Memory B cell (primary cell): ENCODE measurements around the gene ACVR1.
"Not testable (repeated sequence)": the region's sequence is repeated elsewhere in the genome, so short reads cannot be mapped to it uniquely, and the experiment has no call there.

Experiments
- ATAC-seq: fragments of 150-1000 bp; cut with Tn5 transposase; 2 replicates; pipeline ENCODE4 v1.10.0; 2021; ENCODE audit warnings: low read depth, mild to moderate bottlenecking, moderate library complexity
- DNase-seq, 2 donors: peaks; one replicate each; pipeline ENCODE4 v3.0.0; 2022; ENCODE audit warnings: low spot score in 2 of 2
- H3K27ac Mint-ChIP-seq: one replicate; pipeline ENCODE4 v1.8.0; 2022; ENCODE audit warnings: mild to moderate bottlenecking, moderate library complexity, mixed read lengths
- H3K27me3 Mint-ChIP-seq: one replicate; pipeline ENCODE4 v1.8.0; 2022; ENCODE audit warnings: mixed read lengths
- H3K36me3 Mint-ChIP-seq: one replicate; pipeline ENCODE4 v1.8.0; 2022; ENCODE audit warnings: mild to moderate bottlenecking, mixed read lengths
- H3K4me1 Mint-ChIP-seq: one replicate; pipeline ENCODE4 v1.8.0; 2022; ENCODE audit warnings: mixed read lengths
- H3K4me3 Mint-ChIP-seq: one replicate; pipeline ENCODE4 v1.8.0; 2022; ENCODE audit warnings: mild to moderate bottlenecking, moderate library complexity, mixed read lengths
- H3K9me3 Mint-ChIP-seq: one replicate; pipeline ENCODE4 v1.8.0; 2022; ENCODE audit warnings: mixed read lengths

The ACVR1 gene

GRCh38 chr2:157780211-157780610 is 95.9 kb downstream of the ACVR1 start:
- Mint-ChIP-seq H3K36me3 (peaks cover 9% of the 10 kb centered on the region), H3K27me3 (no peaks in the 10 kb centered on the region), H3K4me3 (no peak overlapping the region), H3K4me1 (no peaks in the 10 kb centered on the region), H3K27ac (no peak overlapping the region), H3K9me3 (no peaks in the 10 kb centered on the region)
- no peak for ATAC-seq
- DNase-seq = no peak

- DNase-seq (no peak), ATAC-seq (no peak)
- Mint-ChIP-seq H3K27me3 (no peaks in the 10 kb centered on the region), H3K4me1 (no peaks in the 10 kb centered on the region), H3K9me3 (no peaks in the 10 kb centered on the region), H3K4me3 (no peak overlapping the region), H3K36me3 (peaks cover 9% of the 10 kb centered on the region), H3K27ac (no peak overlapping the region)
Observed at GRCh38 chr2:157779794-157780193, 96.3 kb downstream of the ACVR1 start.

GRCh38 chr2:157777427-157777826 is 98.7 kb downstream of the ACVR1 start:
- DNase-seq (peak in 1 of 2 donors; percentile 9), ATAC-seq (no peak)
- H3K27ac Mint-ChIP-seq = no peak overlapping the region
- peaks cover 16% of the 10 kb centered on the region for H3K36me3 Mint-ChIP-seq
- no peaks in the 10 kb centered on the region for H3K9me3 Mint-ChIP-seq
- no peaks in the 10 kb centered on the region for H3K4me1 Mint-ChIP-seq
- H3K4me3 Mint-ChIP-seq = no peak overlapping the region
- no peaks in the 10 kb centered on the region for H3K27me3 Mint-ChIP-seq

- DNase-seq (no peak), ATAC-seq (no peak)
- Mint-ChIP-seq H3K27ac (no peak overlapping the region), H3K9me3 (no peaks in the 10 kb centered on the region), H3K4me1 (no peaks in the 10 kb centered on the region), H3K36me3 (peaks cover 27% of the 10 kb centered on the region), H3K27me3 (no peaks in the 10 kb centered on the region), H3K4me3 (no peak overlapping the region)
Observed at GRCh38 chr2:157771234-157771633, 104.9 kb downstream of the ACVR1 start.

GRCh38 chr2:157769856-157770255 is 106.3 kb downstream of the ACVR1 start:
- DNase-seq (no peak), ATAC-seq (no peak)
- Mint-ChIP-seq H3K4me3 (no peak overlapping the region), H3K4me1 (no peaks in the 10 kb centered on the region), H3K9me3 (no peaks in the 10 kb centered on the region), H3K27ac (no peak overlapping the region), H3K27me3 (no peaks in the 10 kb centered on the region), H3K36me3 (peaks cover 31% of the 10 kb centered on the region)

GRCh38 chr2:157764386-157764785 is 111.7 kb downstream of the ACVR1 start:
- no peaks in the 10 kb centered on the region for H3K9me3 Mint-ChIP-seq
- H3K4me1 Mint-ChIP-seq = peaks cover 2% of the 10 kb centered on the region
- no peak overlapping the region for H3K4me3 Mint-ChIP-seq
- ATAC-seq = no peak
- no peak overlapping the region for H3K27ac Mint-ChIP-seq
- no peak for DNase-seq
- peaks cover 27% of the 10 kb centered on the region for H3K36me3 Mint-ChIP-seq
- H3K27me3 Mint-ChIP-seq = no peaks in the 10 kb centered on the region

GRCh38 chr2:157761520-157761919 is 114.6 kb downstream of the ACVR1 start:
- ATAC-seq (no peak), DNase-seq (no peak)
- Mint-ChIP-seq H3K27me3 (no peaks in the 10 kb centered on the region), H3K36me3 (peaks cover 34% of the 10 kb centered on the region), H3K9me3 (peaks cover 5% of the 10 kb centered on the region), H3K4me1 (peaks cover 2% of the 10 kb centered on the region), H3K4me3 (no peak overlapping the region), H3K27ac (no peak overlapping the region)

- Mint-ChIP-seq H3K36me3 (peaks cover 38% of the 10 kb centered on the region), H3K4me1 (peaks cover 2% of the 10 kb centered on the region)
- DNase-seq = no peak
Observed at GRCh38 chr2:157760949-157761348, 115.2 kb downstream of the ACVR1 start.

GRCh38 chr2:157759855-157760254 is 116.3 kb downstream of the ACVR1 start:
- Mint-ChIP-seq H3K27ac (no peak overlapping the region), H3K9me3 (peaks cover 10% of the 10 kb centered on the region), H3K36me3 (peaks cover 43% of the 10 kb centered on the region), H3K4me3 (no peak overlapping the region), H3K4me1 (peaks cover 2% of the 10 kb centered on the region), H3K27me3 (no peaks in the 10 kb centered on the region)
- no peak for DNase-seq
- ATAC-seq = no peak

More at GRCh38 chr2:157760949-157761348, 115.2 kb downstream of the ACVR1 start:
- no peak overlapping the region for H3K27ac Mint-ChIP-seq
- ATAC-seq = no peak
- peaks cover 9% of the 10 kb centered on the region for H3K9me3 Mint-ChIP-seq
- H3K27me3 Mint-ChIP-seq = no peaks in the 10 kb centered on the region
- H3K4me3 Mint-ChIP-seq = no peak overlapping the region

GRCh38 chr2:157758586-157758985 is 117.5 kb downstream of the ACVR1 start:
- Mint-ChIP-seq H3K4me1 (peaks cover 2% of the 10 kb centered on the region), H3K9me3 (peaks cover 10% of the 10 kb centered on the region), H3K36me3 (peaks cover 49% of the 10 kb centered on the region), H3K27me3 (no peaks in the 10 kb centered on the region), H3K27ac (no peak overlapping the region), H3K4me3 (no peak overlapping the region)
- DNase-seq (no peak), ATAC-seq (no peak)

GRCh38 chr2:157757500-157757899 is 118.6 kb downstream of the ACVR1 start:
- H3K36me3 Mint-ChIP-seq = peaks cover 53% of the 10 kb centered on the region
- DNase-seq = no peak

GRCh38 chr2:157756447-157756846 is 119.7 kb downstream of the ACVR1 start:
- not testable (repeated sequence) for H3K27ac Mint-ChIP-seq, ATAC-seq, H3K4me1 Mint-ChIP-seq, DNase-seq, H3K4me3 Mint-ChIP-seq, H3K27me3 Mint-ChIP-seq
- Mint-ChIP-seq H3K36me3 (peaks cover 60% of the 10 kb centered on the region), H3K9me3 (peaks cover 10% of the 10 kb centered on the region)

More at GRCh38 chr2:157757500-157757899, 118.6 kb downstream of the ACVR1 start:
- no peak overlapping the region for H3K27ac Mint-ChIP-seq
- H3K4me3 Mint-ChIP-seq = no peak overlapping the region
- no peaks in the 10 kb centered on the region for H3K27me3 Mint-ChIP-seq
- H3K9me3 Mint-ChIP-seq = peaks cover 10% of the 10 kb centered on the region
- ATAC-seq = no peak
- H3K4me1 Mint-ChIP-seq = peaks cover 2% of the 10 kb centered on the region

- ATAC-seq = no peak
- H3K36me3 Mint-ChIP-seq = peaks cover 50% of the 10 kb centered on the region
- peaks cover 3% of the 10 kb centered on the region for H3K4me1 Mint-ChIP-seq
- H3K4me3 Mint-ChIP-seq = no peak overlapping the region
- H3K27me3 Mint-ChIP-seq = no peaks in the 10 kb centered on the region
- H3K27ac Mint-ChIP-seq = no peak overlapping the region
- DNase-seq = no peak
- peaks cover 5% of the 10 kb centered on the region for H3K9me3 Mint-ChIP-seq
Observed at GRCh38 chr2:157751462-157752058, 124.6 kb downstream of the ACVR1 start.

- Mint-ChIP-seq H3K4me1 (peaks cover 3% of the 10 kb centered on the region), H3K4me3 (no peak overlapping the region), H3K27me3 (no peaks in the 10 kb centered on the region), H3K27ac (no peak overlapping the region), H3K36me3 (peaks cover 33% of the 10 kb centered on the region), H3K9me3 (no peaks in the 10 kb centered on the region)
- no peak for DNase-seq
- ATAC-seq = no peak
Observed at GRCh38 chr2:157749684-157750083, 126.4 kb downstream of the ACVR1 start.
